HCT116 (cell line): ENCODE results near the gene TBC1D22B. TPM values are rescaled to one million over a fixed set of nuclear protein-coding genes. Genes with fewer than 3 reads are reported as not detected.

ENCODE experiments used
- ATAC-seq: fragments of 200-7000 bp; cut with Tn5 transposase; 2 replicates; pipeline ENCODE4 v1.9.1; 2020; ENCODE audit warnings: mild to moderate bottlenecking, moderate library complexity
- BruUV-seq: library from RNA; stranded (reverse); fragments of 400-500 nt; replicated peaks from 2 replicates; lab custom pipeline; 2021; lab: Mats Ljungman, UMichigan
- CTCF ChIA-PET: fragments of 300-600 bp; sonication (Branson Sonifier 250); formaldehyde crosslinking; loops from one replicate; lab custom pipeline; 2021; ENCODE audit warnings: antibody characterized with exemption; lab: Charles Lee
- POLR2A ChIA-PET: fragments of 300-600, 350-600 bp; sonication (Branson Sonifier 250); formaldehyde crosslinking; loops from one replicate; lab custom pipeline; 2021; ENCODE audit warnings: antibody characterized with exemption; lab: Charles Lee
- RAD21 ChIA-PET, 2 experiments: fragments of 300-600 bp; sonication (Branson Sonifier 250); formaldehyde crosslinking; loops; one replicate each; lab custom pipeline; 2023; ENCODE audit warnings: low total read pairs in 2 of 2; ENCODE audit not compliant: uncharacterized antibody in 2 of 2, unreplicated experiment in 2 of 2, low non-redundant PET in 1 of 2; lab: Charles Lee
- DNase-seq: peaks from one replicate; pipeline ENCODE4 v3.0.0-alpha.2; 2010; ENCODE audit warnings: low read depth, low spot score
- H2AFZ ChIP-seq: fragments of 200-600 bp; shearing (Covaris generic), sonication (generic); 2 replicates; pipeline ENCODE4 v1.6.1; 2017; ENCODE audit warnings: low read depth, mixed run types, mixed read lengths, antibody characterized with exemption, low read length; ENCODE audit not compliant: poor library complexity, severe bottlenecking
- H3K27ac ChIP-seq: 2 replicates; pipeline ENCODE4 v1.5.1; 2012; ENCODE audit warnings: low read depth, low read length
- H3K27me3 ChIP-seq: fragments of 200-600 bp; sonication (generic); 2 replicates; pipeline ENCODE4 v1.6.1; 2016; ENCODE audit warnings: mixed run types, low read length, mixed read lengths; ENCODE audit not compliant: insufficient read depth
- H3K36me3 ChIP-seq, 2 experiments: fragments of 200-500 bp in 1 of 2; fragments of 200-600 bp in 1 of 2; sonication (Bioruptor generic) in 1 of 2; sonication (generic) in 1 of 2; 2 replicates each; pipeline versions ENCODE4 v1.5.1 to v1.6.1; 2014 to 2016; ENCODE audit warnings: low read length in 2 of 2, inconsistent platforms in 1 of 2, mixed read lengths in 1 of 2, mixed run types in 1 of 2; ENCODE audit not compliant: insufficient read depth in 2 of 2, control insufficient read depth in 1 of 2
- H3K4me1 ChIP-seq, 2 experiments: fragments of 200-600 bp in 1 of 2; sonication (generic) in 1 of 2; 2 replicates each; pipeline versions ENCODE4 v1.5.1 to v1.6.1; 2012 to 2017; ENCODE audit warnings: low read length in 2 of 2, inconsistent platforms in 1 of 2, mild to moderate bottlenecking in 1 of 2, mixed read lengths in 1 of 2, mixed run types in 1 of 2, moderate library complexity in 1 of 2; ENCODE audit not compliant: insufficient read depth in 2 of 2, control insufficient read depth in 1 of 2
- H3K4me2 ChIP-seq: fragments of 200-600 bp; sonication (generic); 2 replicates; pipeline ENCODE4 v1.6.1; 2017; ENCODE audit warnings: mixed run types, low read length, mixed read lengths
- H3K4me3 ChIP-seq, 2 experiments: fragments of 200-600 bp in 1 of 2; sonication (generic) in 1 of 2; replicated peaks in 1 of 2; 2 replicates each; pipeline ENCODE4 v1.5.1; 2011 to 2016; ENCODE audit warnings: low read length in 2 of 2, control low read depth in 1 of 2, low read depth in 1 of 2, mild to moderate bottlenecking in 1 of 2, mixed read lengths in 1 of 2, mixed run types in 1 of 2
- H3K79me2 ChIP-seq: fragments of 200-600 bp; sonication (generic); 2 replicates; pipeline ENCODE4 v1.6.1; 2017; ENCODE audit warnings: mild to moderate bottlenecking, mixed run types, low read length, moderate library complexity, mixed read lengths; ENCODE audit not compliant: insufficient read depth
- H3K9ac ChIP-seq: fragments of 200-600 bp; sonication (generic); 2 replicates; pipeline ENCODE4 v1.6.1; 2016; ENCODE audit warnings: low read length, mixed read lengths
- H3K9me2 ChIP-seq: fragments of 200-600 bp; sonication (generic), shearing (Covaris generic); 2 replicates; pipeline ENCODE4 v1.6.1; 2017; ENCODE audit warnings: mixed run types, mild to moderate bottlenecking, moderate library complexity; ENCODE audit not compliant: insufficient read depth
- H3K9me3 ChIP-seq, 2 experiments: fragments of 200-500 bp in 1 of 2; fragments of 200-600 bp in 1 of 2; sonication (Bioruptor generic) in 1 of 2; sonication (generic) in 1 of 2; 2 replicates each; pipeline ENCODE4 v1.6.1; 2014 to 2017; ENCODE audit warnings: low read length in 2 of 2, mixed read lengths in 2 of 2, inconsistent platforms in 1 of 2, low read depth in 1 of 2, mild to moderate bottlenecking in 1 of 2, mixed run types in 1 of 2, moderate library complexity in 1 of 2; ENCODE audit not compliant: control insufficient read depth in 1 of 2, insufficient read depth in 1 of 2
- H4K20me1 ChIP-seq: fragments of 200-600 bp; sonication (generic), shearing (Covaris generic); 2 replicates; pipeline ENCODE4 v1.6.1; 2017; ENCODE audit warnings: mixed run types, mild to moderate bottlenecking, moderate library complexity; ENCODE audit not compliant: insufficient read depth
- CEBPB ChIP-seq: IDR thresholded peaks from 2 replicates; pipeline ENCODE4 v1.6.1; 2012; ENCODE audit warnings: low read depth
- EGR1 ChIP-seq: IDR thresholded peaks from 2 replicates; pipeline ENCODE4 v1.6.1; 2012; ENCODE audit warnings: low read depth
- ELF1 ChIP-seq: IDR thresholded peaks from 2 replicates; pipeline ENCODE4 v1.6.1; 2012; ENCODE audit warnings: low read depth, borderline replicate concordance
- FOSL1 ChIP-seq: IDR thresholded peaks from 2 replicates; pipeline ENCODE4 v1.6.1; 2012; ENCODE audit warnings: low read depth
- POLR2A ChIP-seq: IDR thresholded peaks from 2 replicates; pipeline ENCODE4 v1.7.0; 2011; ENCODE audit warnings: borderline replicate concordance; ENCODE audit not compliant: insufficient read depth, insufficient read length; ENCODE audit errors: extremely low read depth
- RAD21 ChIP-seq: IDR thresholded peaks from 2 replicates; pipeline ENCODE4 v1.6.1; 2012; ENCODE audit warnings: low read depth, mild to moderate bottlenecking
- SIN3A ChIP-seq: IDR thresholded peaks from 2 replicates; pipeline ENCODE4 v1.6.1; 2012; ENCODE audit warnings: low read depth
- TCF7L2 ChIP-seq: IDR thresholded peaks from 2 replicates; pipeline ENCODE4 v1.7.0; 2011; ENCODE audit warnings: borderline replicate concordance, inconsistent platforms; ENCODE audit not compliant: insufficient read depth, insufficient read length; ENCODE audit errors: extremely low read depth
- YY1 ChIP-seq: IDR thresholded peaks from 2 replicates; pipeline ENCODE4 v1.6.1; 2011; ENCODE audit warnings: low read length, low read depth, moderate library complexity, mild to moderate bottlenecking; ENCODE audit not compliant: insufficient replicate concordance; ENCODE audit errors: extremely low read depth
- ZBTB33 ChIP-seq: IDR thresholded peaks from 2 replicates; pipeline ENCODE4 v1.6.1; 2011; ENCODE audit warnings: mild to moderate bottlenecking, low read length, moderate library complexity; ENCODE audit not compliant: insufficient replicate concordance; ENCODE audit errors: extremely low read depth
- intact Hi-C: fragments of 100-400 bp; cut with micrococcal nuclease; formaldehyde crosslinking; loops from 2 replicates; pipeline ENCODE4 v1.10.0; 2022
- total RNA-seq: library from RNA; stranded (reverse); gene quantifications from one replicate; pipeline ENCODE4 v1.2.1, GENCODE V29; 2021; ENCODE audit not compliant: unreplicated experiment
- TF ChIP-seq, protein P1 (sequence below): IDR thresholded peaks from 2 replicates; pipeline ENCODE4 v1.6.1; 2012

Gene TBC1D22B
- total RNA-seq, 1 experiment from 2014 or later: 9.1 TPM

DNA sequence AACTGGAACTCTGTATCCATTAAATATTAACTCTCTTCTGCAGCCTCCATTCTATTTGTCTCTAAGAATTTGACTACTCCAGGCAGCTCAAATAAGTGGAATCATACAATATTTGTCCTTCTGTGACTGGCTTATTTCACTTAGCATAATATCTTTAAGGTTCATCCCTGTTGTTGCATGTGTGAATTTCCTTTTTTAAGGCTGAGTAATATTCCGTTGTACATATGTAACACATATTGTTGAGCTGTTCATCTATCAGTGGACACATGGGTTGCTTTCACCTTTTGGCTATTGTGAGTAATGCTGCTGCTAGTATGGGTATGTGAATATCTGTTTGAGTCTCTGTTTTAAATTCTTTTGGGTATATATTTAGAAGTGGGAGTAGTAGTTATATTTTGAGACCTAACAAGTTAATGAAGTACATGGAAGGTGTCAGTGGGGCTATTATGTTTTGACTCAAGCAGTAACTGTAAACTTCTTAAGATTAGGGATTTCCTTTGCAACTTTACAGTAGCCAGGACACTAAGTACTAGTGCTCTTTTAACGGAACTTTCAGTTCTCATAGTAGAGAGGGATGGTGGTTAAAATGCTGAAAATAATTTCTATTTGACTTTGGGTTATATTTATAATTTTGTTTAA lies 30.1 kb downstream of the TBC1D22B start:
- ChIA-PET CTCF (no interaction called here), RAD21 (no interaction called here), POLR2A (no interaction called here)
- Histone ChIP-seq H3K79me2 (no peaks in the 10 kb centered on the region), H3K9me3 (no peaks in the 10 kb centered on the region), H3K9me2 (no peaks in the 10 kb centered on the region), H3K4me2 (no peak overlapping the region), H3K4me3 (no peak overlapping the region), H4K20me1 (0 out of 2 replicates have a peak, but pooled peaks cover 6% of the 10 kb centered on the region), H3K9ac (no peak overlapping the region), H2AFZ (no peak overlapping the region), H3K27ac (no peak overlapping the region), H3K4me1 (0 out of 4 replicates have a peak, but pooled peaks cover 0 to 3% of the 10 kb centered on the region in 2 experiments), H3K36me3 (peaks cover 16 to 35% of the 10 kb centered on the region in 2 experiments), H3K27me3 (no peaks in the 10 kb centered on the region)
- DNase-seq (no peak), ATAC-seq (no peak)
- TSS peak; percentile 19 for BruUV-seq
- TF ChIP-seq ZBTB33 (no peak), ELF1 (no peak), CEBPB (no peak), SIN3A (no peak), FOSL1 (no peak), EGR1 (no peak), TCF7L2 (no peak), POLR2A (no peak), YY1 (no peak), RAD21 (no peak)
- TF ChIP-seq, protein P1, sequence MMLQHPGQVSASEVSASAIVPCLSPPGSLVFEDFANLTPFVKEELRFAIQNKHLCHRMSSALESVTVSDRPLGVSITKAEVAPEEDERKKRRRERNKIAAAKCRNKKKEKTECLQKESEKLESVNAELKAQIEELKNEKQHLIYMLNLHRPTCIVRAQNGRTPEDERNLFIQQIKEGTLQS: no peak
- intact Hi-C loops: no loop called here
